Endometrial microvascular endothelial cells (primary cell): ENCODE results near the gene HEPACAM2. TPM values are rescaled to one million over a fixed set of nuclear protein-coding genes. Genes with fewer than 3 reads are reported as not detected.

Source experiments
- in situ Hi-C: cut with HindIII; loops from 2 replicates; pipeline ENCODE4 v1.10.0; 2017; ENCODE audit warnings: low sequenced_read_pairs, low pct_unique_long_range_greater_than_20kb; ENCODE audit errors: inconsistent ontology term
- total RNA-seq: library from RNA; depleted of rRNA; stranded (reverse); fragments of >200 nt; gene quantifications from one replicate; pipeline ENCODE4 v1.2.3, GENCODE V29; 2015; ENCODE audit errors: inconsistent ontology term

The HEPACAM2 gene
- not detected for total RNA-seq

DNA sequence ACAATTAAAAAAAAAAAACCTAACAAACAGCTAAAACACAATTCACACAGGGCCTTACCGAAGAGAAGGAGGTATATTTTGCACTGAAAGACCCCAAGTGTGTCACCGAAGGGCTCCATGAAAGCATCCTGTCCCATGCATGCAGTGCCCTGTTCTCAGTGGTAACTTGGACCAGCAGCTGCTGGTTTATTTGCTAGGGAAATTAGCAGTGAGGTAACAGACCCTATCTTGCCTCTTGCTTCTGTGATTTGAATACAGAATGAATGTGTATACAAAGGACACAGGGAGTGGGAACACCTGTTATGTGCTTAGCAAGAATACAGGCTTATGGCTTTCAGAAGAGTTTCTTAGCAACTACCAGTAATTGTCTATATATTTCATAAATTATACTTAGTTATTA lies at the start of gene HEPACAM2:
Gene HEPACAM2 (minus strand): TSS at position 160 of the 400 bp plus-strand sequence.
- in situ Hi-C loops, result no loop called here

DNA sequence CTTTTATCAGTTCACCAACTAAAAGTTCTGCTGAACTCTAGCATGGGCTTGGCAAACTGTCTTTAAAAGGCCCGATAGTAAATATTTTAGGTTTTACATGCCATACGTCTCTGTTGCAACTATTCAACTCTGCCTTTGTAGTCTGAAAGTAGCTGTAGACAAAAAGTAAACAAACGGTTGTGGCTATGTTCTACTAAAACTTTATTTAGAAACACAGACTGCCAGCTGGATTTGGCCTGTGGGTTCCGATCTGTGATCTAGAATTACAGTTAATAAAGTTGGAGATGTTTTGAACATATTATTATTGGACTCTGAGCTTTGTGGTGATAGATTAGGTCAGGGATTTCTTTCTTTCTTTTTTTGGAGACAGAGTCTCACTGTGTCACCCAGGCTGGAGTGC lies 39.0 kb upstream of the HEPACAM2 start:
- in situ Hi-C loops, result no loop called here

DNA sequence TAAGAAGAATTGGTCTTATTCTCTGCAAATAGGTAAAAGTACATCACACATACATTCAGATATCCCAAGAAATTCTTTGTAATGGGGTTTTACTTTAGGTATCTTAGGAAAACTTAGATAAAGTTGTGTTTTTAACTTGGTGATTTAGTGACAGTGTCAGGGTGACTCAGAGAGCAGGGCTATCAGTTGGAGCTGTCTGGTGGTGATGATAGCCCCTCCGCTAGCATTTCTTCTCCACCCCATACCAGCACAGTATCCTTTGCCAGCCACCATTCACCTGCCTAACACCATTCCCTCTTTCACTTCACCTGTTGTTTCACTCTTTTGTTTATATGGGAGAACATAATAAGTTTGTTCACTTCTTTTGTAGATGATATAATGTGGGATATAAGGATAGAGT lies 36.3 kb upstream of the HEPACAM2 start:
- in situ Hi-C loops, result no loop called here

DNA sequence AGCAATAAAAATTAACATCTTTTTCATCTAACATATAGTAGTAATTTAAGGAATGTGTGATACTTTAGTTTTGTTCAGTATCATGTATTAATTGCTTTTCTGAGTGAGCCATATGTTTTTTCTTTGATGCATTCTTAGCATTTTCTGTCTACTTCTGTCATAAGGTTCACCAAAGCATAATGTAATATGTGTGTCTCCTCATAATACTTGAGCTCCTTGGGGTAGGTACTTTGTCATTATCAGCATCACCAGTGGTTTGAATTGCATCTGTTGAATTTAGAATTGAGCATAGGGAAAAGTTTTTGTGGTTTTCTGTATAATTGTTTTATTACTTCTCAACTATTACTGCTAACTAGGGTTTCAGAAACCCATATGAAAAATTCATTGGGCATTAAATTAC lies 32.4 kb upstream of the HEPACAM2 start:
- in situ Hi-C loops, result no loop called here

DNA sequence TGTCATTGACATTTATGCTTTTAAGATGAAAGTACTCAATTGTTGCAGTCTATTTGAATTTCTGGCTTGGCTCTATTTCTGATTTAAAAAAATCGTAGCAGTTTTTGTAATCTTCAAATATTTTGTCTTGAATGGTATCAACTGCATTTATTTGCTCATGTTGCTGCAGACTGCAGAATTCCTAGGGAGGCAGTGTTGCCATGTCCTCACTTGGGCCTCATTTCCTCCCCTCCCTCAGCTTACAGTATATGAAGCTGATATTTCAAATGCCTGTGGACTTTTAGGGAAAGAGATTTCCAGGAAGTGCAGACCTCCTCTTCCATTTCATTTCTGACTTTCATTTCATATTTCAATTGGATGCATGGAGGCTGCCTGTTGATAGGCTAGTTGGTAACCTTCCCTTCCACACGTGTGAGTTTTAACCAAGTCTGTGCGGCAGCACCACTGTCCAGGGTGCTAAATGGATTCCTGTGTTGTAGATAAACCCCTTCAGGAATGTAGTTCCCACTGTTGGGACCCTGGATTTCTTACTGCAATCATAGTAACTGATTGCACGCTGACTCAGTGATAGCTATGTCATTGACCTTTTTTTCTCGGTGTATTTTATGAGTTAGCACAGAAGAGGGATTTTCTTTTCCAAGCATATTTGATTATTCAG lies 23.4 kb upstream of the HEPACAM2 start:
- in situ Hi-C loops, result no loop called here

DNA sequence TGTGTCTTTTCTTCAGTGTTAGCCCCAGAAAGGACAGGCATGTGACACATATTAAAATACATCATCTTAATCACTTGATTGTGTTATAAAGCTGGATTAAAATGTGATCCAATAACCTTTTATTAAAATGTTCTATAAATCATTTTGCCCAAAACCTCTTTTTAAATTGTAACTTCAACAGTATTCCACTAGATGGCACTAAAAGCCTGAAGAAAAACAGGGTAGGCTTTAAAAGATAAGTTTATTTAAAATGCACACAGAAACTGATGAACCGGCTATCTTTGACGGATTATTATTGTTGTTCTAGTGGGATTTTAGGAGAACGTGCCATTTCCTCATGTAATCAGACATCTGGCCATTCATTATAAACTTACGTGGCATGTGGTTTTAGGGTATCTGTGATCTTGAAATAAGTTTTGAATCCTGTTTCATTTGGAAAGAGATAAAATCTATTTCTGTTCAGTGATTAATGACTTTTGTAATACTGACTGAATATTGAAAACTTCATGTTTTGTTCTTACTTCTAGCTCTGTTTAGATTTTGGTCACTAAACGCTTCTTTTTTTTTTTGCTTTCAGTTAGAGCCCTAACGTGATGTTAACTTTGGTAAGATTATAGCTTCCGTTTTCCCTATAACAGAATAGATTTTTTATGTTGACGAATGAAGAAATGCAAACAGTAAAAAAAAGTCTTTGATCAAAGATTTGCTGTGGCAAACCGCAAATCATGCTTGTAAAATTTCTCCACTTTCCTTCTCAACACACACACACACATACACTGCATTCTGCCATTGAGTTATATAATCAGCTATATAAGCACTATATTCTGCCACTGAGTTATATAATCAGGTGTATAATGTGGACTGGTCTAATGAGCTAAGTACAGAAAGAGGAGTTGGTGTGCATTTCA lies 19.5 kb upstream of the HEPACAM2 start:
- in situ Hi-C loops, result no loop called here

DNA sequence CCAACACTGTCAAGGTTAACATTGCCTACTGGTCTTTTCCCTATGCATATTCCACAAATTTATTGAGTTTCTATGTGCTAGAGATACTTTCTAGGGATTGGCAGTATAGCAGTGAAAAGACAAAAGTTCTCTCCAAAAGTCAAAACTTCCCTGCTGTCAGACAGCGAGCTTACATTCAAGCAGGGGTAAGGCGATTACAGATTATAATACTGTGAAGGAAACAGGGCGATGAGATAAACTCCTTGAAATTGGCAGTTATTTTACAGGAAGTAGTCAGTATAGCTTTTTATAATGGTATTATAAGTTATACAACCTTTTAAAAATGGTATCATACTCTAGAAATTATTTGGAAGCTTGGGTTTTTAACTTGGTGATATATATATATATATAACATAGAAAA lies 15.8 kb upstream of the HEPACAM2 start:
- in situ Hi-C loops, result no loop called here

DNA sequence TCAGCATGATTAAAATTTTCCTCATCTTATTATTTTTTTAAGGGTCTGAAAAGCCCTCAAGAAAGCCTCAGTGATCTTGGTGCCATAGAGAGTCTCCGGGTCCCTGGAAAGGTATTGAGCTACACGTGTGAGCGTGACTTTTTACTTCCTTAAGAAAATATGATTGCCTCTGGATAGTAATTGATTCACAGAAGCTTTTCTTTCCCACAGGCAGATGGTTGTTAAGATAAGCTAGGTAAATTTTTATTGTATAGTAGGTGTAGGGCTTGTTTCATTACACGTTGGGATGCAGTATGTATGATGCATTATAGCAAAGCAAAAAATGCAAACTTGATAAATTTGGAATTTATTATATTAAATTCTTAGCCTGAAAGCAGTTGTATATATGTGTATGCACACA lies 13.6 kb upstream of the HEPACAM2 start:
- in situ Hi-C loops, result no loop called here

DNA sequence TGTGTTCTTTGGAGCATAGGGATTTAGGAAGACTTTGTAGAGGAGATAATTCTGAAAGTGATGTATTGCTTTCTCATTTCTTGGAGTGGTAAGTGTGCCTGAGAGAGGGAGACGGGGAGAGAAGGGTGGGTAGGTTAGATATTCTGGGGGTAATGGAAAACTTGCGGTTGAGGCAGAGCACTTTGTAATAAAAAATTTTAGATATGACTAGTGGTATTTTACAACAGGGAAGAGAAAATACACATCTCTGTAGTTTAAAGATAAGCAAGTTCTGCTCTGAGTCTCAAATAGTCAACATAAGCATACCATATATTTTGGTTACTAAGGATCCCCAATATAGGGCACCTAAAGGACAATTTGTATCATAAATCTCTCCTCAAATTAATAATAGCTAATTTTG lies 12.5 kb upstream of the HEPACAM2 start:
- in situ Hi-C loops, result no loop called here

DNA sequence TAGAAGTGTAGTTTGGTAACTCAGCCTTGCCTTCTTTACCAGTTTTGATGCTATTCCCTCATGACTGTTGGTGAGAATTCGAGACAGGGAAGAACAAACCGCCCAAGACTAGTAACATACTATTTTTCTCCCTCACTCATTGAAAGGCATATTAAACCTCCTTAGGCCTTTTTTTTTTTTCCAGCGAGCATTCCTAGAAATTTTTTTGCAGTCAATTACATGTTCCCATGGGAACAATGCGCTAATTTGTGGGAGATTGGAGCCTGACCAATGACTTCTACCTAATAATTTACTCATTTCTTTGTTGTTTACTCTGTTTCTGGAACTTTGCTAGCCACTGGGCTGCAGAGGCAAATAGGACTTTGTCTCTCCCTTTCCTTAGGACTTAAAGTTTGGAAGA lies 11.9 kb upstream of the HEPACAM2 start:
- in situ Hi-C loops, result no loop called here

DNA sequence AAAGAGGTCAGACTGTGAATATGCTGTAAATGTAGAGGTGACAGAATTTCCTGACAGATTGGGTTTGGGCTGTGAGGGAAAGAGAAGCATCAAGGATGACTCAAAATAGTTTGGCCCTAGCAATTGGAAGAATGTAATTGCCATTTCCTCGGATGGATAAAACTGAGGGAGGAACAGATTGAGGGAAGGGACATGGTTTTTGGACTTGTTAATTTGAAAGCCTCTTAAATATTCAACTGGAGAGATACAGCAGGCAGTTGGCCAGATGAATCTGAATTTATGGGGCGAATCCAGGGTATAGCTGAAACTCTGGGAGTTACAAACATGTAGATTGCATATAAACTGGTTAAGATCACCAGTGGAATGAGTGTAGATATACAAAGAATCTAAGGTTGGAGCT lies 9.3 kb upstream of the HEPACAM2 start:
- in situ Hi-C loops, result no loop called here

DNA sequence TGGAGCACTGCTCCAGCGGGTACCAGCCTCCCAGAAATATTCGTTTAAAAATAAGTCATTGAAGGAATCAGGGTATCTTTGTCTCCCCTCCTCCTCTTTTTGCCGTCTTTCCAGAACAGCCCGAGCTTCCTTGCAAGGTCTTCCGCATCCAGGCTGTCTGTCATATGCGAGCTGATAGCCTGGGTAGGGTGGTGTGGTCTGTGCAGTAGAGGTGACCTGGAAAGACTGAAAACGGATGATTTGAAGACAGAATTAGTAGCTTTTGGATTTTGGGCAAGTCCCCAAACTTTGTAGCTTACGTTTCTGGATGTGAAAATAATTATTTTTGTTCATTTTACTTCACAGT lies 6.4 kb upstream of the HEPACAM2 start:
- in situ Hi-C loops, result no loop called here

DNA sequence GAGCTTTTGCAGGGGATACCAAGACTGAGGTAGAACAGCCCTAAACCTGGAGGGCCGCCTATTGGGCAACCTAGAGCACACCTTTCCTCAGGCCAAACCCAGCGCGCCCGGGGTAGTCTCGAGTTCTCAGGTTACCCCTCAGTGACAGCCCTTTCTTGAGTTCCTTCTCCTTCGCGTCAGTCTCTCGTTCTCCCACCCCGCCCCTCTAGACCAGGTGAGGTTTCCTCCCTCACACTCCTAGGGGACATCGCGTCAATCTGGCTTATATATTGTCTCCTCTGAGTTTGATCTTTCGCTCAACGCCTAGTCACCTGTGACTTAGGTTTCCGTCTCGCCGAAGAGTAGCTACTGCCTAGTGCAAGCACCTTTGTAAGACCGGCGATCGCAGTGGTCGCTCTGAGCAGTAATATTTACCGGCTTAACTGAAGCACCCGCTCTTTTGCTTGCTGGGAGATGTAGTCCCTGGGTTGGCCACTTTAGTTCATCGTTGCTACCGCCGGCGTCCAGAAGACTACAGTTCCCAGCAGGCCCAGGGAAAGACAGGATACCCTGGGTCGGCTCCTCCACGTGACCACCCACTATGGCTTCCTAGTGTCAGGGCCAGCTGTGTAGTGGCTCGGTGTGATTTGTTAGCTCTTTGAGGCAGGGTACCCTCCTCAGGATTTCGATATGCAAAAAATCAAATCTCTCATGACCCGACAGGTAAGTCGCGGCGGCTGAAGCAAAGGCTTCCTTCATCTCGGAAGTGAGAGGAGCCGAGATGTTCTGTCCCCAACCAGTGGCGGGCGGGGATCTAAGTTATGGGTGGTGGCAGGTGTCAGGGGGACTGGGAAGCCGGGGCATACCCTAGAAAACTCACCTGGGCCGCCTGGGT lies 5.8 kb upstream of the HEPACAM2 start, which contains the start of gene VPS50:
Gene VPS50 (plus strand): TSS at position 568 of the 874 bp plus-strand sequence. CDS start 102 bp downstream, at position 670.
- in situ Hi-C loops, result no loop called here

DNA sequence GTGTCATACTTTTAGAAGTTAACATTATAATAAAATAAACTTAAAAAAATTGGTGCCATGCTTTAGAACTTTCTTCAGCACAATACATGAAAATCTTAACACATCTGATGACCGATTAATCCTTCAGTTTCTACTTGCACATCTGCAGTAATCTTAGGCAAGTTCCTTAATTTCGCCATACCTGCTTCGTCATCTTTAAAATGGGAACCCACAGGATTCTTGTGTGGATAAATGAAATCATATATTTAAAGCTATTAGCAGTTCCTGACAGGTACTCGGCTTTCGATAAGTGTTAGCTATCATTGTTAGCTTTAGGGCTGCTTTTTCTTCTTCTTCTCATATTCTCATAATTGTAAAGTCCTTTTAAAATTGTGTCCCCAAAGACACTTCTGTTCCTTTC lies 5.0 kb upstream of the HEPACAM2 start:
- in situ Hi-C loops, result no loop called here

DNA sequence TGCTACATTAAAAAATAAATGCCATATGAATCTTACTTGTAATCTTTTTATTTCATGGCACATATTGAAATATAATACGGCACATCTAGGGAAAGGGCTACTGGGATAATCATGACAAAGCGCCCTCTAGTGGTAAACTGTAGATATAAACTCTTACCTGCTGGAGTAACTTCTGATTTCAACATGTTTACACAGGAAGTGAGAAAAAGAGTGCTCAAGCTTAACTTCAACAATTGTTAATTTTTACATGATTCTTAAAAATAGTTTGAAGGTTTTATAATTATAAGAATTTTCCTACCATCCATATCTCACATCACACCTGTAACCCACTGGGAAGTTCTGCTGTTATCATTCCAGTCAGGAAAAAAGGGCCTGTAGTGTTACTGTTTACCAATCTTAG lies 2.0 kb upstream of the HEPACAM2 start:
- in situ Hi-C loops, result no loop called here

DNA sequence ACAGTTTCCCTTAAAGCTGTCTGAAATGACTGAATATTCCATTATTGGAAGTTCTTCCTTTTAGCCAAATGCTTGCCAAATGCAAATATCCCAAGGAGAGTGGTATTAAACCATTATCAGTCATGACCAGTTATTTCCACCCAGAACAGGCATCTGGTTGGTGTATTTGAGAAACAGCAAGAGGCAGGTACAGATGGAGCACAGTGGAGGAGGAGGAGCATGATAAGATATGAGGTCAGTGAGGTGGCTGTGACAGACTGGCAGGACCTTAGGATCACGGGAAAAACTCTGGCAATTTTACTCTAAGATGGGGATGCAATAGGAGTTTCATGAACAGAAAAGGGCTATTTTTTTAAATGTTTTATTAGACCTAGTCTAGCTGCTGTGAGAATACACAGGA lies 6.4 kb downstream of the HEPACAM2 start:
- in situ Hi-C loops, result no loop called here

DNA sequence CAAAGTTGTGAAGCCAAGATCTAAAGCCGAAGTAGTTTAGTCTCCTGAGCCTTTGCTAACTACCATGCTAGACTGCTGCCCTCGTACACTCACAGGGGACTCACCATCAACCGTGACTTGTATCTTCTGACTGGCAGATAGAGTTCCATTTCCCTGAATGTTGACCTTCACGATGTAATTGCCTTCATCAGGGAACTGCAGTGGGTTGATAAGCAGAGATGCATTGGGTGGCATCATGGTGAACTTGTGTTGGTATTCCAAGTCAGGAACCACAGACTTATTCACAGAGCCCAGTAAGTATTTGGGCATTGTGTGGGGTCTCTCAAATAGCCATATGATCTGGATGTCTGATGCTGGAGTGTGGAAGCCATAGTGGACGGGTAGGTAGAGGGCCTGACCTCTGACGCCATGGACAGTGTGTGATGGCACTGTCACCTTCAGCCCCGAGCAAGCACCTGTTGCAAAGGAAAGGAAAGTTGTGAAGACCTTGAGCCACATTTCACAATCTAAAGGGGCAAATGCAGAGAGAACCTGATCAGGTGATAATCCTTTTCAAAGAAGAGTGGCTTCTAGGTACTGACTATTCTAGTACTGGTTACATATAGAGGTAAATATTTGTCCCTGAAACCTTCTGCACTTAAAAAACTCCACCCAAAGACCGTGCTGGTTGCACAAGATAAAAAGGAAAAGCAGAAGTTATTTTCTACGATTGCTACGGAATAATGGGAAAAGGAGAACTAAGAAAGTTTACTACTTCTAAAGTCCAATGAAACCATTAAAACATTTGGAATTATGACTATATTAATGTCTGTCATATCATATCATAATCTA lies 7.1 kb downstream of the HEPACAM2 start:
- in situ Hi-C loops, result no loop called here

DNA sequence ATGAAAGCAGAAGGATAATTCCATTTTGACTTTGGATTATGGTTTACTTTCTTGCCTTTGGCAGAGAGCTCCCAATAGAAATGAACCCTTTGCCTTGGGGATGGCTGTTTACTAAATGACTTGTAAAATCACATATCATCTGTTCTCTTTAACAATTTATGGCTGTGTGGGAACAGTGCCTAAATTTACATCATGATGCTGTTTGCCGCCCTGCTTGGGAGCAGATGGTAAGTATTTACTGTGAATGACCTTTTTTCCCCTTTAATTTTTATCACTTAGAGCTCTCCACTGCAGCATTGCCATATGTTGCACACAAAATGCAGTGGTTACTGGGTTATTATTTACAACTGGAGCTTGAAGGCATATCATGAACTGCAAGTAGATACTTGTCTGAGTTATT lies 13.4 kb downstream of the HEPACAM2 start:
- in situ Hi-C loops, result no loop called here
